ENCODE data around the gene SPRN.

DNA sequence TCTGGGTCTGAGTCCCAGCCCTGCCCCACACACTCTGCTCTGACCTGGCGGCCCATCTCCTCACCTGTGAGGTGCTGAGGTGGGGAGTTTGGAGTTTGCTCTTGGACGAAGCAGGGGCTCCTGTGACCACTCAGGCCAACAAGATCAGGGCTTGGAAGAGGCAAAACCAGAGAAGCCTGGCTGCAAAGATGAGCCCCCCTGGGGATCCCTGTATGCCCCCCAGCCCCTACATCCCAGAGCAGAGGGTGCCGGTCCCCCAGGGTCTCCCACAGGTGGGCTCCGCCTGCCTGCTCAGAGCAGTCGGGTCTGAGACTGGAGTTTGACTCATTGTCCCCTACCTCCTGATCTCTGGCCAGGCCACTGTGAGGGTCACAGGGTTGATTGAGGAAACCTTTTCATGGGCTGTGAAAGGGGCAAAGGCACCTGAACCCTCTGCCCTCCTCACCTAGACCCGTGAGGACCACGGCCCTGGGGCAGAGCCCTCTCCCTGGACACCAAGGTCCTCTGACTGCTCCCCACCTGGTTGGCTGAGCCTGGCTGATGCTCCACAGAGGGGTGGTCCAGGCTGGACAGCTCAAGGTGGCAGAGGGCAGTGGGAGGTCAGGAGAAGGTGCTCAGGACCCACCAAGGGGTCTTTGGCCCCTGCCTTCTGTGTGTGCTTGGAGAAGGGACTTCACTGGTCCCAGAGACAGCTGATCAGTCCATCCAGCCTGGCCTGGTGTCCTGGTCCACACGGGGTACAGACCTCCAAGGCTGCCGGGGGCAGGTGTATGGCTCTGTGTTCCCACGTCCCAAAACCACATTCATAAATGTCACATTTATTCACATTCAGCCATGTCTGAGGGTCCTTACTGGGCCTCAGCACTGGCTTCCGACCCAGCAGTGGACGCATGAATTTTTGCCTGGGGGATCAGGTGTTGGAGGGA is 20.2 kb upstream of the SPRN start:
- TF ChIP-seq, protein P1, sequence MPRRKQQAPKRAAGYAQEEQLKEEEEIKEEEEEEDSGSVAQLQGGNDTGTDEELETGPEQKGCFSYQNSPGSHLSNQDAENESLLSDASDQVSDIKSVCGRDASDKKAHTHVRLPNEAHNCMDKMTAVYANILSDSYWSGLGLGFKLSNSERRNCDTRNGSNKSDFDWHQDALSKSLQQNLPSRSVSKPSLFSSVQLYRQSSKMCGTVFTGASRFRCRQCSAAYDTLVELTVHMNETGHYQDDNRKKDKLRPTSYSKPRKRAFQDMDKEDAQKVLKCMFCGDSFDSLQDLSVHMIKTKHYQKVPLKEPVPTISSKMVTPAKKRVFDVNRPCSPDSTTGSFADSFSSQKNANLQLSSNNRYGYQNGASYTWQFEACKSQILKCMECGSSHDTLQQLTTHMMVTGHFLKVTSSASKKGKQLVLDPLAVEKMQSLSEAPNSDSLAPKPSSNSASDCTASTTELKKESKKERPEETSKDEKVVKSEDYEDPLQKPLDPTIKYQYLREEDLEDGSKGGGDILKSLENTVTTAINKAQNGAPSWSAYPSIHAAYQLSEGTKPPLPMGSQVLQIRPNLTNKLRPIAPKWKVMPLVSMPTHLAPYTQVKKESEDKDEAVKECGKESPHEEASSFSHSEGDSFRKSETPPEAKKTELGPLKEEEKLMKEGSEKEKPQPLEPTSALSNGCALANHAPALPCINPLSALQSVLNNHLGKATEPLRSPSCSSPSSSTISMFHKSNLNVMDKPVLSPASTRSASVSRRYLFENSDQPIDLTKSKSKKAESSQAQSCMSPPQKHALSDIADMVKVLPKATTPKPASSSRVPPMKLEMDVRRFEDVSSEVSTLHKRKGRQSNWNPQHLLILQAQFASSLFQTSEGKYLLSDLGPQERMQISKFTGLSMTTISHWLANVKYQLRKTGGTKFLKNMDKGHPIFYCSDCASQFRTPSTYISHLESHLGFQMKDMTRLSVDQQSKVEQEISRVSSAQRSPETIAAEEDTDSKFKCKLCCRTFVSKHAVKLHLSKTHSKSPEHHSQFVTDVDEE (CRISPR knock-in tag; IDR thresholded peaks at IDR 0.05), result no peak
- TF ChIP-seq ARNTL (CRISPR knock-in tag; IDR thresholded peaks at IDR 0.05; ENCODE audit: borderline replicate concordance, low read depth), result no peak
- TF ChIP-seq ESRRG (CRISPR knock-in tag; IDR thresholded peaks at IDR 0.05), result no peak
- no peak for TF ChIP-seq OSR1 (CRISPR knock-in tag; IDR thresholded peaks at IDR 0.05)

Data from SK-N-SH treated with all-trans-retinoic acid at 6 μM for 48 hours (cell line).